ENCODE results near the gene CLIP4. TPM values are rescaled to one million over a fixed set of nuclear protein-coding genes. Genes with fewer than 3 reads are reported as not detected.

The CLIP4 gene
- total and polyA plus RNA-seq, 10 of the 15 experiments (the other 5 are each of a cell fraction or from before 2014, with no cell fraction given), result 5.5 to 34.9 (median 16.8) TPM

GRCh38 chr2:29236074-29236473, 120.9 kb downstream of the CLIP4 start:
- no TSS peak for BruUV-seq (replicated peaks)
- 49% methylated on average over 6 of the region's 6 CpGs for WGBS (ENCODE audit: insufficient coverage, insufficient replicate concordance, low lambda C conversion rate, missing lambda C conversion rate)
- H2AFZ ChIP-seq (ENCODE audit: control insufficient read depth, low read depth, low read length), result no peak overlapping the region
- H3K79me2 ChIP-seq (ENCODE audit: control insufficient read depth, insufficient read depth, low read length), result no peaks in the 10 kb centered on the region
- CTCF ChIA-PET, result no interaction called here
- H3K36me3 ChIP-seq (ENCODE audit: control insufficient read depth in 2 of 2, insufficient read depth in 2 of 2, low read length in 1 of 2), result no peaks in the 10 kb centered on the region
- H3K9ac ChIP-seq (ENCODE audit: control insufficient read depth, insufficient read depth, low read length), result no peak overlapping the region
- ATAC-seq (no peak), DNase-seq (ENCODE audit: low read depth, low spot score) (no peak), FAIRE-seq (no peak)
- TF ChIP-seq ZNF207 (IDR thresholded peaks at IDR 0.05; ENCODE audit: borderline replicate concordance) (no peak), PML (IDR thresholded peaks at IDR 0.05; ENCODE audit: low read length) (no peak), ESRRA (IDR thresholded peaks at IDR 0.05; ENCODE audit: low read length) (no peak), ATF2 (IDR thresholded peaks at IDR 0.05; ENCODE audit: low read length) (no peak), CHD1 (IDR thresholded peaks at IDR 0.05; ENCODE audit: low read depth, low read length) (no peak)
- in situ Hi-C loops (cut with MboI) (no loop called here), intact Hi-C loops (cut with micrococcal nuclease; ENCODE audit: unreplicated experiment) (no loop called here)
- H4K20me1 ChIP-seq (ENCODE audit: control insufficient read depth, insufficient read depth), result no peaks in the 10 kb centered on the region
- H3K27me3 ChIP-seq (replicated peaks in 1 of 2; ENCODE audit: control insufficient read depth in 2 of 2, insufficient read depth in 2 of 2, low read length in 1 of 2), result peaks cover 0 to 5% of the 10 kb centered on the region in 2 experiments; a peak in 2 of 4 replicates
- SMC1A ChIA-PET (ENCODE audit: uncharacterized antibody, unreplicated experiment), result no interaction called here
- no peak overlapping the region for H3K4me2 ChIP-seq (ENCODE audit: control insufficient read depth, insufficient read depth)
- RAD21 ChIA-PET (ENCODE audit: unreplicated experiment), result no interaction called here
- POLR2A ChIA-PET, result no interaction called here
- H3K4me3 ChIP-seq, result no peak overlapping the region
- H3K27ac ChIP-seq (ENCODE audit: control insufficient read depth, insufficient read depth), result no peak overlapping the region
- H3K9me3 ChIP-seq (replicated peaks; ENCODE audit: control insufficient read depth, insufficient read depth, low read length), result no peaks in the 10 kb centered on the region
- H3K4me1 ChIP-seq (ENCODE audit: control insufficient read depth, insufficient read depth, low read length), result no peaks in the 10 kb centered on the region

GRCh38 chr2:29238497-29238896, 123.3 kb downstream of the CLIP4 start:
- Histone ChIP-seq H4K20me1 (ENCODE audit: control insufficient read depth, insufficient read depth) (no peaks in the 10 kb centered on the region), H3K27ac (ENCODE audit: control insufficient read depth, insufficient read depth) (no peak overlapping the region), H3K4me3 (no peak overlapping the region), H3K36me3 (ENCODE audit: control insufficient read depth in 2 of 2, insufficient read depth in 2 of 2, low read length in 1 of 2) (no peaks in the 10 kb centered on the region), H3K9me3 (replicated peaks; ENCODE audit: control insufficient read depth, insufficient read depth, low read length) (no peaks in the 10 kb centered on the region), H3K27me3 (replicated peaks in 1 of 2; ENCODE audit: control insufficient read depth in 2 of 2, insufficient read depth in 2 of 2, low read length in 1 of 2) (peaks cover 0 to 2% of the 10 kb centered on the region in 2 experiments; a peak in 2 of 4 replicates), H2AFZ (ENCODE audit: control insufficient read depth, low read depth, low read length) (no peak overlapping the region), H3K4me2 (ENCODE audit: control insufficient read depth, insufficient read depth) (no peak overlapping the region), H3K4me1 (ENCODE audit: control insufficient read depth, insufficient read depth, low read length) (peaks cover 13% of the 10 kb centered on the region), H3K79me2 (ENCODE audit: control insufficient read depth, insufficient read depth, low read length) (no peaks in the 10 kb centered on the region), H3K9ac (ENCODE audit: control insufficient read depth, insufficient read depth, low read length) (no peak overlapping the region)
- SMC1A ChIA-PET (ENCODE audit: uncharacterized antibody, unreplicated experiment), result interaction anchor here (0.9 to 1.0 kb wide), 2 partner anchors 44 to 70 kb away, joined by 3 to 5 read pairs; no protein-coding TSS in a partner anchor
- CTCF ChIA-PET, result interaction anchor here (0.6 to 1.7 kb wide), 5 partner anchors 10 to 1961 kb away, joined by 3 to 5 read pairs (median 4); no protein-coding TSS in a partner anchor
- FAIRE-seq (no peak), ATAC-seq (peak; percentile 85), DNase-seq (ENCODE audit: low read depth, low spot score) (no peak)
- TF ChIP-seq LARP7 (IDR thresholded peaks at IDR 0.05) (no peak), MTA3 (IDR thresholded peaks at IDR 0.05; ENCODE audit: borderline replicate concordance, low read length) (no peak), RCOR1 (conservative IDR thresholded peaks at IDR 0.05; ENCODE audit: low read depth, low read length) (no peak), FOXK2 (IDR thresholded peaks at IDR 0.05) (no peak), PAX5 (IDR thresholded peaks at IDR 0.05; ENCODE audit: borderline replicate concordance, low read depth, low read length) (no peak), RAD21 (IDR thresholded peaks at IDR 0.05; ENCODE audit: insufficient read depth, low read depth, low read length) (peak; percentile 63), GABPA (IDR thresholded peaks at IDR 0.05; ENCODE audit: low read depth) (no peak), RAD51 (IDR thresholded peaks at IDR 0.05) (no peak), CTCF (IDR thresholded peaks at IDR 0.05 in 2 of 3, conservative IDR thresholded peaks at IDR 0.05 in 1 of 3; ENCODE audit: control insufficient read depth in 2 of 3, extremely low read depth in 1 of 3, insufficient read depth in 1 of 3, low read depth in 3 of 3, low read length in 3 of 3) (peak; percentile 58 to 77 (median 72)), SMC3 (IDR thresholded peaks at IDR 0.05; ENCODE audit: borderline replicate concordance, low read length) (peak; percentile 55; the same call in 1 of the 2 replicates), CHD2 (IDR thresholded peaks at IDR 0.05; ENCODE audit: borderline replicate concordance, low read depth, low read length) (no peak), EGR1 (IDR thresholded peaks at IDR 0.05; ENCODE audit: borderline replicate concordance in 1 of 2, low read depth in 2 of 2, low read length in 2 of 2) (no peak)
- POLR2A ChIA-PET, result no interaction called here
- intact Hi-C loops (cut with micrococcal nuclease; ENCODE audit: unreplicated experiment) (no loop called here), in situ Hi-C loops (cut with MboI) (no loop called here)
- no TSS peak for BruUV-seq (replicated peaks)
- 53% methylated on average over 7 of the region's 7 CpGs for WGBS (ENCODE audit: insufficient coverage, insufficient replicate concordance, low lambda C conversion rate, missing lambda C conversion rate)
- RAD21 ChIA-PET (ENCODE audit: unreplicated experiment), result interaction anchor here (0.7 kb wide), 1 partner anchor 213 kb away, joined by 3 read pairs; no protein-coding TSS in a partner anchor

All from GM12878 (cell line).